Fibroblast of skin of abdomen (primary cell): ENCODE data around the gene TSPAN18.

ENCODE experiments used
- DNase-seq: peaks from one replicate; pipeline ENCODE4 v3.0.0-alpha.2; 2013

TSPAN18 gene

DNA sequence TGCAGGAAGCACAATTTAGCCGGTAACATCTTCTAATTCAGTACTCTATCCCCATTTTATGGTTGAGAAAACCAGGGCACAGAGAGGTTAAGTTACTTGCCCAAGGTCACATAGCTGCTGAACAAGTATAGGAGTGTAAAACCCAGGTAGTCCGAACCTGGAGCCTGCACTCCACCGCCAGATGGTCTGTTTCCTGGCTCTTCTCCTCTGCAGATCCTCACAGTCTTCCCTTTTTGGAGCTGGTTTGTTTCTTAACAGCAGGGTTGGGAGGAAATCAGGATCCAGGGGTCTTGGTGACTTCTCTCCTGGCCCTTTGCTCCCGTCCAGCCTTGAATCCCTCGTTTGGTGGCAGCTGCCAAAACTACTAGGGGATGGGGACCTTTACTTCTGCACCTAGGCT, 12.0 kb downstream of the TSPAN18 start:
- DNase-seq, result no peak

DNA sequence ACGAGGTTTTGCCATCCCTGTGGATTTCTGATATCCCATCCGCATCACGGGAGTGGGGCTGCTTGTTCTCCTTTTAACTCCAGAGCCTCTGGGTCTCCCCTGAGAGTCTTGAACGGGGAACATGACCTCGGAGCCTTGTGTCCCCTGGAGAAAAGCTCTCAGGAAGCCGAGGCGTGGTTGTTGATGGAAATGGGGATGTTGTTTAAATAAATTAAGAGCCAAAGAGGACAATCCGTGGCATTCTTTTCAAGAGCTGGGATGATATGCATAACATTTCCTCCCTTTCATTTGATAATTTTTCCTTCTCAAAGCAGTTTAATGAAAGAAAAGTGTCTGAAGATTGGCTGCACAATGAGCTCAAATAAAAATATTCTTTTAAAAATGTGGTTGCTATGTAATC, 14.2 kb downstream of the TSPAN18 start:
- DNase-seq, result no peak

DNA sequence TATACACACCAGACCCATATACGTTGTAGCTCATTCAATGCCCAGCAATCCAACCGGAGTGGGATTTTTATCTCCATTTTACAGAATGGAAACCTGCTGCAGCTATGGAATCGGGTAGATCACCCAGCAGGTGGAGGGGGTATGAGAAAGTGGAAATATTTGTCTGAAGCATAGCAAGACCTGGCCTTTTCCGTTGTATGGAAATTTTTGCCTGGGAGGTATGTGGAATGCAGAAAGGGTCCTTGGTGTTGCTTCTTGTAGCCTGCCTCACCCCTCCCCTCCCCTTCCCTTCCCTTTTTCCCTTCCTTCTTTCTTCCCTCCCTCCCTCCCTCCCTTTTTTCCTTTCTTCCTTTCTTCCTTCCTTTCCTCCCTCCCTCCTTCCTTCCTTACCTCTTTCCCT, 15.2 kb downstream of the TSPAN18 start:
- DNase-seq, result no peak

DNA sequence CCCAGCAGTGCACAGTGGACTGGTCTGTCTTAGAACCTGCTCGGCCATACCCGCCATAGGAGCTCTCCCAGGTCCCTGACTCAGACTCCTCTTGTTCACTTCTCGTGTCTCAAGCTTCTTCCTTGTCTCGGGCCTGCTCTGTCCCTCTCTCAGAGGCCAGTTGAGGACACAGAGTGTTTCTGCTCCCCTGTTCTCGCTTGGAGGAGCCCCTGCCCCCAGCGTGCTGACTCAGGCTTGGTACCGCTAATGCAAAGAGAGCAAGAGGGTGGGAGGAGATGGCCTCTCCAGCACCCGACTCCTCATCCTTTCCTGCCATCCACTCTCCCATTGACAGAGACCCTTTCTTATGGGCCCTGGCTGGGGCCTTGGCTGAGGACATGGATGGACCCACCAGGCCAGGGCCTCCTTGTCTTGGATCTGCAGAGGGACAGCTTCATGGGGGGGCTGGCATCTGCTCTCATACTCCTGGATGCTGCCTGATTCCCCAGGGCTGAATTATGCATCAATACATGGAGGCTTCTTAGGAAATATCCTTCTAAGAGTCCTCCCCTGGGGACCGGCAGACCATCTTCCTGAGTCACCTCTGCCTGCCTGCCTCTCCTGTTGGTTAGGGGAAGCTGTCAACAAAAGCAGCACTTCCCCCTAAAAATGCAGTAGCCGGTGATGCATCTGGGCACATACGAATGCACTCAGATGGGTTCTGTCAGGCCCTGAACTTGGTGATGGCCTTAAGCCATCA, 15.9 kb downstream of the TSPAN18 start:
- DNase-seq, result no peak

DNA sequence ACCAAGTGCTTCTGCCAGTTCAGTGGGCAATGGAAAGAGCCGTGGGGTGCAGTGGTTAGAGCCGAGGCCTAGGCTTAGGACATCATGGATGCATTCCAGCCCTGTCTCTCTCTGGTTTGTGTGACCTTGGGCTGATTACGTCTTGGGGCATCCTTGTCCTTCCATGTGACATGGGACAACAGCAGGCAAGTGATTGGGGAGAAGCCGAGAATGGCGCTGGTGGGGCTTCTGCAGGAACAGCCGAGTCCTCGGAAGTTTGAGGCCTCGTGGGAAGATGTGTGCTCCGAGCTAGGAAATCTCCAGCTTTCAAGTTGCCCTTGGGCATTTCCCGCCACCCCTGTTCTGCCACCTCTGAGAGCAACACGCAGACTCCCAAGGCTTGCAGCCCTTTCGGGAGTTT, 16.6 kb downstream of the TSPAN18 start:
- DNase-seq, result no peak

DNA sequence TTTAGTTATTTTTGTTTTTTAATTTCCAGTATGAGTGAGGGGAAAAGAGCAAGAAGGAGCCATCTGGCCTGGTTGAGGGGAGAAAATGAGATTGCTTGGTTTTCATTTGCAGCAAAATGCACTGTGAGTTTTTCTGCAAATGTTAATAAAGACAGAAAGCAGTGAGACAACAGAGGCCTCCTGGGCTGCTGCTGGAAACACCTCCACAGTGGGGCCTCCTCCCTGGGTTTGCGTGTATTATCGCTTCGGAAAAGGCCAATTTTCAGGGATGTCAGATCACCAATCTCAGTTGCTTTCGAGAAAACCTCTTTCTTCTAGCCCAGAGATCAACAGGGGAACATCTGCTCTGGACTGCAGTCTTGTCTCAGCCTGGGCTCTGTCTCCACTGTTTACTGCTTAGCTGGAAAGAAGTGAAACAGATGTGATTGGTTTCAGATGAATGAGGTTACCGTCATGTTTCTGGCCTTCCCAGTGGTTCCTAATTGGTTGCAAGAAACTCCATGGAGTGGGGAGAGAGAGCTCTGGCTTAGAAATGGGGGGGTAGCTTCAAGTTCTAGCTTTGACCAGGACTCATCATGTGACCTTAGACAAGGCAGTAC, 17.3 kb downstream of the TSPAN18 start:
- peak; percentile 66 for DNase-seq

DNA sequence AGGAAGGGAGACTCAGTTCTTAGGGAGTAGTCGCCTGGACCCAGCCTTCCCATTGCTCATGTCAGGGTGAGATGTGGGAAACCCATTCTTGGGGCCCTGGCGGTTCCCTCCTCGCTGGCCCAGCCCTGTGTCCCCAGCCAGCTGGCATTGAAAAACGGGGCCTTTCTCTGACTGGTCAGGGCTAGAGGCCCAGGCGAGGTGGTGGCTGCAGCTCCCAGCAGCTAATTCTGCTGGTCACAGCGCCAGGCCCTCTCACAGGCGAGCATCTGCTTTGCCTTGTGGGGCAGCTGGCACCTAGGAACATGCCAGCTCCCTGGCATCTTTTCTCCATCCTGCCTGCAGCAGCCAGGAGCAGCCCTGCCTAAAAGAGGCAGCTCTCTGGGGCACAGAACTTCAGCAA, 20.1 kb downstream of the TSPAN18 start:
- no peak for DNase-seq

DNA sequence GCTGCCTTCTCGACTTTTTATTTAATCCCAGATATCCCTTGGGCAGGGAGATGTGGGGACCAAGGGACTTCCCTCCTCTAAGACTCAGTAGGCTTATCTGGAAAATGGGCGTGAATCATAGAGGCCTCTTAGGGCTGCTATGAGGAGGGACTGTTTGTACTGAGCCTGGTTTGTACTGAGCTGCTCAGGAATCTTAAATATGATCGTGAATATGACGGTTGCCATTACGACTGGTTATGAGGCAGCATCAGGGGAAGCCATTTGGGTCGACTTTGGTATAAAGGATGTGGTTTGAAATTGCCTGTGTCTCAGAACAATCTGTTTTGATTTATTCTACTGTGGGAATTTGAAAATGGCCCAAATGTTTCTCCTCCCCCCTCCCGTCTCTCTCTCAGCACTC, 20.6 kb downstream of the TSPAN18 start:
- DNase-seq, result peak; percentile 96

DNA sequence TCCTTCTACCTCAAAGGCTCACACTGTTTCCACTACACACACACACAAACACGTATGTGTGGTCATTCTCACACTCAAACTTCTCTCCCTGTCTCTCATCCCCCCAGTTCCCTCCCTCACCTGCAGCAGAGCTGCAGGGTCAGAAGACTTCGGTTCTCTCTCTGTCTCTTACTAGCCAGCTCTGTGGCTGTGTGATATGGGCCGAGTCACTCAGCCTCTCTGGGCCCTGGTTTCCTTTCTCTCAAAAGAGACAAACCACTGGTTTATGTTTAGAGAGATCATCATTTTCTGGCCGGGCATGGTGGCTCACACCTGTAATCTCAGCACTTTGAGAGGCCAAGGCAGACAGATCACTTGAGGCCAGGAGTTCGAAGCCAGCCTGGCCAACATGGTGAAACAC, 21.1 kb downstream of the TSPAN18 start:
- no peak for DNase-seq

DNA sequence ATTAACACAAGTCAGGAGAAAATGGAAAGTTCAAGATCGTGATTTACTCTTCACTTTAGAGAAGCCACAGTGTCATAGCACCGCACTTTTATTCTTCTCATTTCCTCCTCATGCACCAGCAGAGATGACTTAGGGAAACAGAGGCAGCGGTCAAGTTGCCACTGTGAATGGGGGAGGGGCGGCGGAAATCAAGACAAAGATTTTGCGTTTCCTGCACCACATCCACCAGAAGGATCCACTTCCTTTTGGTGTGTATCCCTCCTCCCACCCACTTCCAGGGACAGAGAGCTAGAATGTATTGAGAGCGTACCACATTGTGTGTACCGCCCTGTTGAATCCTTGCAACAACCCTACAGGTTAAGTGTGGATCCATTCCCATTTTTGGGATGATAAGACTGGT, 21.8 kb downstream of the TSPAN18 start:
- no peak for DNase-seq

DNA sequence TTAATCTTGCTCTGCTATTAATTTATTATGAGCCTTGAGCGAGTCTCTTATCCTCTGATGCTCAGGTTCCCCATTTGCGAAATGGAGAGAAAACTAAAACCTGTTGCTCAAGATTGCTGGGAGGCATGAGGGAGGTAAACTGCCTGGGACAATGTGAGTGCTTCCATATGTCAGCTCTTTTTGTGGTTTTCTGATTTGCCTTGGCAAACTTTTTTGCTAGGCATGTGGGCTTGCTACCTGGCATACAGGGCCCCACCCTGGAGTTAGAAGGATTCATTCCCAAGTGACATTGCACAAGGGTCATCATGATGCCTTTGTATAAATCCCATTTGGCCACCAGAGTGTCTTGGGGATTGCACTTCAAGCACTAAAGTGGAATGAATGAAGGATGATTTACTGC, 22.4 kb downstream of the TSPAN18 start:
- no peak for DNase-seq

DNA sequence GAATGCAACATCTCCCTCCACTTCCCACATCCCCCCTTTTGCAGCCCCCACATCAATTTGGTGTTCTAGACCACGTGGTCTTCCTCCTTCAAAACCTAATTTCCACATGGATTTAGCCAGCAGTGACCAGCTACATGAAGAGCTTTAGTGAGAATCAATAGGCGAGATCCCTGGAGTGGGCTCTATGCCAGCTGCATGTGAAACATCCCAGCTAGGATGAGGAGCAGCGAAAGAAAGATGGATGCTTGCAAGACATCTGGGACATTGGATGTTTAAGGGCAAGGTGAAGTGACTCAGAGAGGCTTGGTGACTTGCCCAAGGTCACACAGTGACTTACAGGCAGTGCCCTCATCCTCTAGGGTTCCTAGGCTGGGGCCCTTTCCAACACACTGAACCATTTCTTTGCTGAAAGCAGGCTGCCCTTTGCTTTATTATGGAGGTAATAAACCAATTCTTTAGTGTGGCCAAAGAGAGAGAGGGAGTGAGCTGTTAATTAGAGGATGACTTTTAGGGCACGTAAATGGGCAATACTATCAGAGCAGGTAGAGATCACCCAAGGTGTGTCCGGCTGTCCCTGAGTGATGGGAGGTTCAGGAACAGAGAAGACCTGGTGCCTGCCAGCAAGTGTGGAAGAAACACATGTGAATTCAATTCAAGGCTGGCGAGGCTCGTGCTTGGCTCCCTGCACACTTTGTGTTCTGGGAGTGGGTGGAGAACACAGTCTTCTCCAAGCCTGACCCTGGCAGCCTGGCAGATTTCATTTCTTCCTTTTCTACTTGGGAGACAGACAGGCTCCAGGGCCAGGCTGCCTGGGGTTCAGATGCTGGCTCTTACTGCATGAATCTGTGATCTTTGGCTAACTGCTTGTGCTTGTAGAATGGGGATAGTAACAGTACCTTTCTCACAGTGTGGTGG, 24.0 kb downstream of the TSPAN18 start:
- no peak for DNase-seq

DNA sequence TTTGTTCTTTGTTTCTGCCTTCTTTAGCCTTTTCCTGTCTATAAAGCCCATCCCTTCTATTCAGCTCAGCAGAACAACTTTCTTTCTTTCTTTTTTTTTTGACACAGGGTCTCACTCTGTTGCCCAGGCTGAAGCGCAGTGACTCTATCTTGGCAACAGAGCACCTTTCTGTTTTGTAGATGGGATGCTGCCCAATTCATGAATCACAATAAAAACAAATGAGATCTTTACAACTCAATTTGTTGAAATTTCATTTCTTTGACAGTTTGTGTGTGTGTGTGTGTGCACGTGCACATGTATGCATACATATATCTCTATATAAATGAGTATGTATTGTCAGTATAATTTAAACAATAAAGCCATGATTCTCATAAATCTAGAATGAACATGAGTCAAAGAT, 25.5 kb downstream of the TSPAN18 start:
- no peak for DNase-seq

DNA sequence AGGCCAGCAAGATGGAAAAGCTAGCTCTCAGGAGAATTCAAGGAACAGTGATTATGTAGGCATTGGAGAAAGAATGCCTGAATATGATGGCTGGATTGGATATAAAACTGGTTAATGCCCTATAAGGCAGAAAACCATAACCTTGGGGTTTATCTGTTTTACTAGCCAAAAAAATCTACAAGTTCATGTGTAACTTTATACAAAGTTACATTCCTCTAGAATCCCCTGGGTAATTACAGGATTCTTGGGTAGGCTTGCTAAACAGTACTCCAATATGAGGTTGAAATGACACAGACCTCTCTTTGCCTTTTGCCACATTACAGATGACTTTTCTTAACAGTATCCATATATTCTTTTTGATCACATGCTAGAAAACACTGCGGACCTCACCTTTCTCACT, 26.0 kb downstream of the TSPAN18 start:
- peak; percentile 81 for DNase-seq

DNA sequence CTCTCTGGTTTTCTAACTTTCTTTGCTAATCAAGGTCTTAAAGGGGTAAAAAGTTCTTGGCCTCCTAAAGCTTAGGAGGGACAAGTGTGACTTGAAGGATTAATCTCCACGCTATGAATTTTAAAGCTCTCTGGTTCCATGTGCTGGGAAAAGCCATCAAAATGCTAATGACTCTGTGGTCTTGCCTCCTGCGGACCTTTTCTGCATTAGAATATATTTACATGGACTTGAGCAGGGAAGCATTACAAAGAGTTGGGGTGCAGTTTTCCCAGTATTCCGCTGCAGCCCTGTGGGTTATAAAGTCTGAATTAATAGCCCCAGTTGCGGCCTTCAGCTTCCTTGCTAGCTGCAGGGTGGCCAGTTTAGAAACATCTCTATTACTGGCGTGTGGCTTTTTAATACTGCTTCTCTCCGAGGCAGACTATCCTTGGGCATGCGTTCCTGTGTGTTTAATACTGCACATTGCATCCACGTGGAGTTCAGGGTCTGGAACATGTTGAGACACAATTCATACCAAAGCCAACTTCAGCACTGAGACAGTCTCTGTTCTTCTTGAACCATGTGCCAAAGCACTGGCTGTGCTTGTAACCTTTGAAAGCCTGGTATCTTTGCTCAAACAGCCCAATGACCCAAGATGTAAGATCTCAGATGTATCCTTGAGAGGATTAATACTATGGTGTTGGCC, 27.3 kb downstream of the TSPAN18 start:
- peak; percentile 81 for DNase-seq

DNA sequence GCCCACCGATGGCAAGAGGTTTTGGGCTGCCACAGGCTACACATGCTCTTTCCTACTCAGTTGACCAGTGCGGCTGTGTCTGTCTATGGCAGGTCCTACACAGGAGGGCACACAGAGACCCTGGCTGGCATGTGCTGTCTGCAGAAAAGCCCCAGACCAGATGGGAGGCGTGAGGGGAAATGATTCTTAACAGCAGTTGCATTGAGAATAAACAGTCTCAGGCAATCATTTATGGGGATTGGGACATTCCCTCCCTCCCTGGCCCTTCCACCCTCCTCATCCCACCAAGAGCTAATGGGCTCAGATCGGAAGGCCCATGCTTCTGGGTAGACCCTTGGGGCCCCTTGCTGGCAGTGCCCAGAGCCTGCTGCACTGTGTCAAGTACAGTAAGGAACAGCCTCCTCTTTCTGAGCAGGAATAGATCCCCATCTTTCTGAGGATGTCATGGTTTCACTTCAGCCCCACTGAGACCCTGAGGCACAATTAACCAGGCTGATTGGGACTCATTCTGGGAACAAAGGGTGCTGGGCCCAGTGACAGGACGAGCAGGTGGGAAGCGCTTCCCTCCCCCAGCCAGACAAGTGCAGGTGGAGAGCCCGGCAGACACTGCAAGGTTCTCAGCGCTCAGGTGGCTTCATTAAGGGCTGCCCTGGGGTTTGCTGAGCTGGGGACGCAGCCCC, 28.3 kb downstream of the TSPAN18 start:
- no peak for DNase-seq

DNA sequence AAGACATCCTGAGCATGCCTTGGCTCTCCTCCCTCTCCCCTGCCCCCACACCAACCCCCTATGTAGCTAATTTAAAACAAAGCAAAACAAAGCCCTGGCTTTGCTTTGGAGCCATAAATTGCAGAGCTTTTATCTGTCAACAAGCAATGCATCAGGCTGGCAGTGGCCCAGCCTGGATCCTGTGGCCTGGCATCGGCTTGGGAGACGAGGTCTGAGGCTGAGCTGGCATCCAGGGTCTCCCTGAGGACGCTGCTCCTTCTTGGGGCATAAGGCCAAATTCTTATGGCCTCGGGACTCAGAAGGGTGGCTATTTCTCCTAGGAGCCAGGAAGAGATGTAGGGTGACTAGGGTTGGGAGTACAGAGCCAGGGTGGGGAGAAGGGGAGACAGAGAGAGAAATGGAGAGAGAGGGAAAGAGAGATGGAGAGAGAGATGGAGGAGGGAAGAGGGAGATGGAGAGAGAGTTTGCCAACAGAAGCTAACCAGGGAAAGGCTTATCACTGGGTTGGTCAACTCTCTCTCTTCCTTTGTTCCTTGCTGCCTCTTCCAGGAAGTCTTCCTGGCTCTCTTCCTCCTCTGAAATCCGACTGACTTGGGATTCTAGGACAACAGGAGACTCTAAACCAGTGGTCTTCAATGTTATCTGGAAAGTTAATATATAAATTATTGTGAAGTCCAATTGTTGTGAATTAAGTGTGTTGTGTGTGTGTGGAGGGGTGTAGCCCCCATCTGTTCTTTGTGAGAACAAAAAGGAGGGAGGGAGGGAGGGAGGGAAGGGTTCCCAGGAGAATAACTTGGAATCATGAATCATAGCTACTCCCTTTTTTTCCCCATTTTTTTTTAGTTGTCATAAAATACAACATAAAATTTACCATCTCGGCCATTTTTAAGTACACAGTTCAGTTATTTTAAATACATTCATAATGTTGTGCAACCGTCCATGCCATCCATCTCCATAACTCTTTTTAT, 29.1 kb downstream of the TSPAN18 start:
- DNase-seq, result peak; percentile 89

DNA sequence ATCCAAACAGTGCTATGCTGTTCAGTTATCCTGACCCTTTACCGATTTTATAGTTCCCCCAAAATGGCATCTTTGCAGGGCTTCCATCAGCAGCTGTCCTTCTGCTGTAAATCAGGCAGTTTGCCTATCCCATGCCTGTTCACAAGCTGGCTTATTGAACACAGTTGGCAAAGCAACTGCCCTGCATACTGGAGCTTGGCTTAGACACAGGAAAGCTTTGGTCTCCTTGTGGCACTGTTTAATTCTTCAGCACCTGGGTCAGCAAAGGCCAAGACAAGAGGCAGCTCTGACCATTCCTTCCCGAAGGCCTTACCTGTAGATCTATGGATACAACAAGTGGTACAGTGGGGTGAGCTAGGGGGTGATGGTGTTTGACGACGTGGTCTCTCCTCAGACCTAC, 32.2 kb downstream of the TSPAN18 start:
- DNase-seq, result no peak

DNA sequence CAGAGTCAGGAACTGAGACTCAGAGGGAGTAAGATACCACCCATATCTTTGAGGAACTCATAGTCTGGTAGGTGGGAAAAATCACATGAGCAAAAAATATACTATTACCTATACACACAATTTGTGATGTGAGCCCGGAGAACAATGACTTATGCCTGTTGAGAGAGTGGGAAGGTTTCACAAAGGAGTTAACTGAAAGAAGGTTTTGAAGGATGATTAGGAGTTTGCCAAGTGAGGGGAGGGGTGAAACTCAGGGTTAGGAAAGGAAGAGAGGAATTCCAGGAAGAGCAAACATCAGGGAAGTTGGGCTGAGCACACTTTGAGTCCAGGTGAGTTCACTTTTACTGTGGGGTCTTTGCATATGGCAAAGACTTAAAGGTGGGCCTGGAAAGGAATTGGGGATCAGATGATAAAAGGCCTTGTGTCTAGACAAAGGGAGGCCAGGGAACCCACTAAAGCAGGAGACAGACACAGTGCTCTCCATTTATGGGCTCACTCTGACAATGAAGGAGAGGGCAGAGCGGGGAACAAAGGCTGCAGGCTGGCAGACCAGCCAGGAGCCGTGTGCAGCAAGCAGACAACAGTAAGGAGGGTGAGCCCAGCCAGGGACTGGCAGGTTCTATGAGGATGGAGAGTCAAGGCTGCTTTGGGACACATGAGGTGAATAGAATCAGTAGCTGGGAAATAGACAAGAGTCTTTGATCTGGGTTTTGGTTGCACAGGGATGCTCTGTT, 33.1 kb downstream of the TSPAN18 start:
- DNase-seq, result no peak

DNA sequence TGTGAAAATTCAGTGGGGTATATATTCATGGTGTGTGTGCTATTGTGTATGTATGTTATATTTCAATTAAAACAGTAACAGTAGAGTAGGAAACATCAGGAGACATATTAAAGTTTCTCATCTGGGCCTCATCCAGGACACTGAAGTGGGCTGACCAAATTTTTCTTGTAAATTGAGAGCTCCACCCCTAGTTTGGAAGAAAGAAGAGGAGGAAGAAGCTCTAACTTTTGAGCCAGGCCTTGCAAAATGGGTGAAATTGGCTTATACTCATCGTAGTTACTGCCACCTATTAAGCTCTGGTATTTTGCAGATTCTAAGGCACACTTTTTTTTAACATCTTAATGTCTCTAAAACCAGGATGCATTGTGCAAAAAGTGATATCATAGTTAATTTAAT, 33.7 kb downstream of the TSPAN18 start:
- no peak for DNase-seq
